Measurements from ENCODE around the gene CLASRP.
"Not testable (repeated sequence)": the region's sequence is repeated elsewhere in the genome, so short reads cannot be mapped to it uniquely, and the experiment has no call there.

The CLASRP gene, protein sequence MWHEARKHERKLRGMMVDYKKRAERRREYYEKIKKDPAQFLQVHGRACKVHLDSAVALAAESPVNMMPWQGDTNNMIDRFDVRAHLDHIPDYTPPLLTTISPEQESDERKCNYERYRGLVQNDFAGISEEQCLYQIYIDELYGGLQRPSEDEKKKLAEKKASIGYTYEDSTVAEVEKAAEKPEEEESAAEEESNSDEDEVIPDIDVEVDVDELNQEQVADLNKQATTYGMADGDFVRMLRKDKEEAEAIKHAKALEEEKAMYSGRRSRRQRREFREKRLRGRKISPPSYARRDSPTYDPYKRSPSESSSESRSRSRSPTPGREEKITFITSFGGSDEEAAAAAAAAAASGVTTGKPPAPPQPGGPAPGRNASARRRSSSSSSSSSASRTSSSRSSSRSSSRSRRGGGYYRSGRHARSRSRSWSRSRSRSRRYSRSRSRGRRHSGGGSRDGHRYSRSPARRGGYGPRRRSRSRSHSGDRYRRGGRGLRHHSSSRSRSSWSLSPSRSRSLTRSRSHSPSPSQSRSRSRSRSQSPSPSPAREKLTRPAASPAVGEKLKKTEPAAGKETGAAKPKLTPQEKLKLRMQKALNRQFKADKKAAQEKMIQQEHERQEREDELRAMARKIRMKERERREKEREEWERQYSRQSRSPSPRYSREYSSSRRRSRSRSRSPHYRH

DNA sequence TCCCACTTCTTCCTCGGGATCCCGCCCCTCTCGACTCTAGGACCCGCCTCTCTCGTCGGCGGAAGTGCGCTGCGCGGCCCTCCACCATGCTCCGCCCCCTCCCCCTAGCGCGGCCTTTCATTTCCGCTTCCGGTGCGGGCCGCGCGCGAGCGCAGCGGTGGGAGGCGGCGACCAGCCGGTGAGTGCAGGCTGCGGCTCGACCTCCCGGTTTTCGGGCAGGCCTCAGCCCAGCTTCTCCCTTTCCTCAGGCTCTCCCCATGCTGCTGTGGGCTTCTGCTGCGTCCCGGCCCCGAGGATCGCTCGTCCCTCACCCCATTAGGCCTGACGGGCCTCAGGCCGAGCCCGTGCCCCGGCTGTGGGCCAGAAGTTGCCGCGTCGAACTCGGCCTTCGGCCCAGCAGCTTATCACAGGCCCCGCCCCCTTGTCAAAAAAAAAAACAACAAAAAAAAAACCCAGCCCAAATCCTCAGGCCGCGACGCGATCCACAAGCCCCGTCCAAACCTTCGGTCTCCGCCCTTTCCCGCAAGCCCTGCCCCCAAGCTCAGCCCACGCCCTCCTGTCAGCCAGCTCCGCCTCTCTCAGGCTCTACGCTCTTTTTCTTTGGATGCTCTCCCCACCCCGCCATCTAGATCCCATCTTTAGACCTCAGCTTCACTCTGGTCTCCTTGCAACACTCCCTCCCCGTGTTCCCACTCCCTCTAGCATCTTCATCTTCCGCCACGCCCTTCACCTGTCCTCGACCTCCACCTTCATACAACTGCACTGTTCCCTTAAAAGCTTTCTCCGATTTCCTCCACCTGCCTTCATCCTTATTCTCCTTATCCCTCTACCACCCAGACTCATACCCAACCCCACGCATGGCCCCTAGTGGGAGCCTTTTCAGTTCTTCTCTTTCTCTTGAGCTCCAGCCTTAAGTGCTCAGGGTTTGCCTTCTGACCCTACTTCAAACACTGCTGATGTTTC lies at the start of gene CLASRP:
Gene CLASRP, plus strand, starts transcription at position 115 of the 963 bp plus-strand sequence. CDS start 1,168 bp downstream, outside the sequence.
- FAIRE-seq (peak; percentile 67), DNase-seq (ENCODE audit: insufficient read length, low spot score) (peak; percentile 95)

DNA sequence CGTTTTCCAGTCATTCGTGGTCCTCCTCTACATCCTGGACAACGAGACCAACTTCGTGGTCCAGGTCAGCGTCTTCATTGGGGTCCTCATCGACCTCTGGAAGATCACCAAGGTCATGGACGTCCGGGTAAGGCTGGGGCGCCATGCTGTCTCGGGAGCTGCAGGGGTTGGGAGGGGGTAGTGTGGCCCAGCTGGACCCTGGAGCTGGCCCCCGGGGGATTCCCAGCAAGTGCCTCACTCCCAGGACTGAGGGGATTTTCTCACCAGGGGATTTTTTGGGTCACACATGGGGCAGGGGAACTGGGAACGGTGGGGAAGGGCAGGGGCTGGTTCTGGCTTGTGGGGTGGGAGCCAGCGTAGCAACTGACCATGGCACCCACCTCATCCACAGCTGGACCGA lies 48.4 kb upstream of the CLASRP start:
- DNase-seq (ENCODE audit: insufficient read length, low spot score) (no peak), FAIRE-seq (no peak)

DNA sequence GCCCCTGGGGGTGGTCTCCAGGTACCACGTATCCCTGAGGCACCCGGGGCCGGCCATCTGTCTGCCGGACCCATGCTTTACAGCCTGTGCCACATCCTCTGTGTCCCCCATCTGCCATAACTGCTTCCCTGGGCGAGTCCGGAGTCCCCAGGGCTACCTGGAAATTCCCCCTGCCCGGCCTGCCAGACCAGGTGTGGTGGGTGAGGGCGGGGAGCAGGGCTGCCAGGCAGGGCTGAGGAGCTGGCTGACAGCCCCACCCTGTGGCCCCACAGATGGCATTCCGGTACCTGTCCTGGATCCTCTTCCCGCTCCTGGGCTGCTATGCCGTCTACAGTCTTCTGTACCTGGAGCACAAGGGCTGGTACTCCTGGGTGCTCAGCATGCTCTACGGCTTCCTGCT lies 47.9 kb upstream of the CLASRP start:
- no peak for DNase-seq (ENCODE audit: insufficient read length, low spot score)
- FAIRE-seq = no peak

DNA sequence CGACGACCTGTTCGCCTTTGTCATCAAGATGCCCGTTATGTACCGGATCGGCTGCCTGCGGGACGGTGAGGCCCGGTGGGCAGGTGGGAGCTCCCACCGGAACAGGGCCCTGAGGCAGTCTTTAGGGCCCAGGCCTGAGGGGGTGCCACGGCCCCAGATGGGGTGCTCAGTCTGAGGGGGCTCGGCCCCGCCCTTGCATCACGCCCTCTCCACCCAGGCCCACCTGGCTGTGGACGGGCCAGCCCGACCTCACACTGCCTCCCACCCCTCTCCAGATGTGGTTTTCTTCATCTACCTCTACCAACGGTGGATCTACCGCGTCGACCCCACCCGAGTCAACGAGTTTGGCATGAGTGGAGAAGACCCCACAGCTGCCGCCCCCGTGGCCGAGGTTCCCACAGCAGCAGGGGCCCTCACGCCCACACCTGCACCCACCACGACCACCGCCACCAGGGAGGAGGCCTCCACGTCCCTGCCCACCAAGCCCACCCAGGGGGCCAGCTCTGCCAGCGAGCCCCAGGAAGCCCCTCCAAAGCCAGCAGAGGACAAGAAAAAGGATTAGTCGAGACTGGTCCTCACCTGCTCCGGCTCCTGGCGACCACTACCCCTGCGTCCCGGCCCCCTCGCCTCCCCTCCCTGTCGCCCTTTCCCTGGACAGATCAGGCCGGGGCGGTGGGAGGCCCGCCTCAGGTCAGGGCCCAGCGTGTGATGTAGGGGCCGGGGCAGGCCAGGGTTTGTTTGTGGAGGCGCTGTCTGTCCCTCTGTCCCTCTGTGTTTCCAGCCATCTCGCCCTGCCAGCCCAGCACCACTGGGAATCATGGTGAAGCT lies 46.3 kb upstream of the CLASRP start:
- FAIRE-seq (no peak), DNase-seq (ENCODE audit: insufficient read length, low spot score) (no peak)

DNA sequence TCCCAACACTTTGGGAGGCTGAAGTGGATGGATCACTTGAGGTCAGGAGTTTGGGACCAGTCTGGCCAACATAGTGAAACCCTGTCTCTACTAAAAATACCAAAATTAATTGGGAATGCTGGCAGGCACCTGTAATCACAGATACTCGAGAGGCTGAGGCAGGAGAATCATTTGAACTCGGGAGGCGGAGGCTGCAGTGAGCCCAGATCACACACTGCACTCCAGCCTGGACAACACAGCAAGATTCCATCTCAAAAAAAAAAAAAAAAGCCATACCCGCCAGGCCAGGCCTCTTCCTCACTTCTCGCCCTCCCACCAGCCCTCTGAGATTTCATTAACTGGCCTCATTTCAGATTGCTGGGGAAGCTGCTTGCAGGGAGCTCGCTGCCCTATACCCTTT lies 45.3 kb upstream of the CLASRP start:
- no peak for FAIRE-seq
- DNase-seq (ENCODE audit: insufficient read length, low spot score) = no peak

DNA sequence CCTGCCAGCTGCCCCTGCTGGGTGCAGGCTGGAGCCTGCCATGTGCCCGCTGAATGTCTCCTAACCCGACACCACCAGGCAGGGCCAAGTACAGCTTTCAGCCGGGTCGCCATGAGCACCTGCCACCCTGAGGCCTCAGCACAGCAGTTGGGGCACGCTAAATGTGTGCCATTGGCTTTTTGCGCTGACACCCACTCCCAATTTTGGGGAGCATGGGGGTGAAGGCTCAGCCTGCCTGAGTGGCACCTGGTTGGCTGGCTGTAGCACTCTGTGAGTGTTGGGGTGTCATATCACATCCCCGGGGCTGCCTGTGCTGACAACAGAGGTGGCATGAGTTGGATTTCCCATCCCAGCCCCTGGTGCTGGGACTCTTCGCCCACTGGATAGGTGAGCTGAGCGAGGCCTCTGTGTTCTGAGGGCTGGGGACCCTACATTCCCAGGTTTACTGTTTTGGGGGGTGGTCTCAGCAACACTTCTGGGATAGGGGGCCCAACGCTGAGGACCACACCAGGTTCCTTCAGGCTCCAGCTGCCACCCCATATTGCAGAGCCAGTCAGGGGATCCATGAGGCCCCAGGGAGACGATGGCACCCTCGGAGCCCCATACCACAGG lies 44.8 kb upstream of the CLASRP start:
- FAIRE-seq (no peak), DNase-seq (ENCODE audit: insufficient read length, low spot score) (no peak)

DNA sequence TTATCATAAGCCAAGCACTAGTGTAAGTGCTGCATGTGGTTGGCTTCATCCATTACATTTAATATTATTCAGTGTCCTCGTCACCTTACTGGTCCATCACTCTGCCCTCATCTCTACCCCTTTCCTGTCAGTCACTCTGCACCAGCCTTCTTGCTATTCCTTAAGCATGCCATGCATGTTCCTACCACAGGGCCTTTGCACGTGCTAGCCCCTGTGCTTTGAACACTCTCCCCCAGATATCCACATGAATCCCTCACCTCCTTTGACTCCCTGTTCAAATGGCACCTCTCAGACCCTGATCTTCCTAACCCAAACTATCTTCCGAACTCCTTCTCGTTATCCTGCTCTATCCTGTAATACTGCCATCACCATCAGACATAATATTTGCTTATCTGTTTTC lies 40.8 kb upstream of the CLASRP start:
- DNase-seq (ENCODE audit: insufficient read length, low spot score) (no peak), FAIRE-seq (no peak)

DNA sequence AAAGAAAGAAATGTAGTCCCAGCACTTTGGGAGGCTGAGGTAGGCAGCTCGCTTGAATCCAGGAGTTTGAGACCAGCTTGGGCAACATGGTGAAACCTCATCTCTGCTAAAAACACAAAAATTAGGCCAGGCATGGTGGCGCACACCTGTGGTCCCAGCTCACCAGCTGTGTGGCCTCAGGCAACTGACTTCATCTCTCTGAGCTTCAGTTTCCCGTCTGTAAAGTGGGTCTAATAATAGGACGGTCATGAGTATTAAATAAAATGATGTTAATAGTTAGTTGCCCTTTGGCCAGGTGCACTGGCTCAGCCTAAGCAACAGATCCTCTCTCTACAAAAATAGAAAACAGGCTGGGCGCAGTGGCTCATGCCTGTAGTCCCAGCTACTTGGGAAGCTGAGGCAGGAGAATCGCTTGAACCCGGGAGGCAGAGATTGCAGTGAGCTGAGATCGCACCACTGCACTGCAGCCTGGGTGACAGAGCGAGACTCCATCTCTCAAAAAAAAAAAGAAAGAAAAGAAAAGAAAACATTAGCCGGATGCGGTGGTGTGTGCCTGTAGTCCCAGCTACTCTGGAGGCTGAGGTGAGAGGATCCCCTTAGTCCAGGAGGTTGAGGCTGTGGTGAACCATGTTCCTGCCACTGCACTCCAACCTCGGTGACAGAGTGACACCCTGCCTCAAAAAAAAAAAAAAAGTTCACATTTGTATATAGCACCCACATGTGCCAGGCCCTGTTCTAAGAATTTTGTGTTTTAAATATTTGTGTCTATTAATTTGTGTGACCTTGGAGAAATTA lies 39.5 kb upstream of the CLASRP start:
- not testable (repeated sequence) for FAIRE-seq; DNase-seq (ENCODE audit: insufficient read length, low spot score)

DNA sequence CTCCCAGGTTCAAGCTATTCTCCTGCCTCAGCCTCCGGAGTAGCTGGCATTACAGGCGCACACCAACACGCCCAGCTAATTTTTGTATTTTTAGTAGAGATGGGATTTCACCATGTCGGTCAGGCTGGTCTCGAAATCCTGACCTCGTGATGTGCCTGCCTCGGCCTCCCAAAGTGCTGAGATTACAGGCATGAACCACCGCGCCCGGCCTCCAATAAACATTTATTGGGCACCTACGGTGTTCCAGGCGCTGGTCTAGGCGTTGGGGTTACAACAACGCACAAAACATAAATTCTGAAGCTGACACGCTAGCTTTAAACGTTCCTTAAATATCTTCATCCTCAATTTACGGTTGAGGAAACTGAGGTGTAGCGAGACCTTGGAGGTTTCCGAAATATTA lies 38.2 kb upstream of the CLASRP start:
- not testable (repeated sequence) for DNase-seq (ENCODE audit: insufficient read length, low spot score); FAIRE-seq

DNA sequence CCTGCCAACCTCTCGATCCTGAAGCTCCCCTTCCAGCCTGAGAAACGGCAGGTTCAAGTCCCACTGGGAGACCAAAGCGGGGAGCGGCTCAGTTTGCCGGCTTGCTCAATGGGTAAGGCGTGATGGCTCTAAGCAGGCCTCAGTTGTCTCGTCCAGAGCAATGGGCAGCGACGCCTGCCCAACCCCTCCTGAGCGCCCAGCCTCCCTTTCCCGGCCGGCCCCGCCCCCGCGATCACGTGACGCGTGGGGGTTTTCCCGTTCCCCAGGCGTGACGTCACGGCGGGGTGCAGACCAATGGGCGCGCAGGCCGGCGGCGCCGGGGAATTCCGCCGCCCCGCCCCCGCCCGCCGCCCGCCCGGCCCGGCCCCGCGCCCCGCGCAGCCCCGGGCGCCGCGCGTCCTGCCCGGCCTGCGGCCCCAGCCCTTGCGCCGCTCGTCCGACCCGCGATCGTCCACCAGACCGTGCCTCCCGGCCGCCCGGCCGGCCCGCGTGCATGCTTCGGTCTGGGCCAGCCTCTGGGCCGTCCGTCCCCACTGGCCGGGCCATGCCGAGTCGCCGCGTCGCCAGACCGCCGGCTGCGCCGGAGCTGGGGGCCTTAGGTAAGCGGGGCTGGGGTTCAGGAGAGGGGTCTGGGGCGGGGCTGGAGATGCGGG lies 37.6 kb upstream of the CLASRP start, which contains the start of gene RELB:
Gene RELB, plus strand, starts transcription at position 378 of the 653 bp plus-strand sequence. Its CDS starts 116 bp downstream, at position 494.
- FAIRE-seq = peak; percentile 94
- DNase-seq (ENCODE audit: insufficient read length, low spot score) = peak; percentile 97

DNA sequence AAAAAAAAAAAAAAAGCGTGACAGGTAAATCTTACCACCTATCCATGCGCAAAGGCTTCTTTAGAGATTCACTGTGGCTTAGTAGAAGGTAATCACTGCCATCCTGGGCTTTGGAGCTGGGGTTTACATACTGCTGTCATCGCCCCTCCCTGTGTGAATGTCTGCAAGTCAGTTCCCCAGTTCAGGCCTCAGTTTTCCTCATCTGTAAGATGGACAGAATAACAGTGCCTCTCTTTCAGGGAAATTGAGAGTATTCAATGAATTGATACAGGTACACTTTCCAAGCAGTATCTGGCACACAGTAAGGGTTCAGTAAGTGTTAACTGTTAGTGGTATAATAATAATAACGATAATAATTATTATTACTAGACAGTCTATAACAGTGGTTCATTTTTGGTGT lies 35.4 kb upstream of the CLASRP start:
- DNase-seq (ENCODE audit: insufficient read length, low spot score) (no peak), FAIRE-seq (no peak)

DNA sequence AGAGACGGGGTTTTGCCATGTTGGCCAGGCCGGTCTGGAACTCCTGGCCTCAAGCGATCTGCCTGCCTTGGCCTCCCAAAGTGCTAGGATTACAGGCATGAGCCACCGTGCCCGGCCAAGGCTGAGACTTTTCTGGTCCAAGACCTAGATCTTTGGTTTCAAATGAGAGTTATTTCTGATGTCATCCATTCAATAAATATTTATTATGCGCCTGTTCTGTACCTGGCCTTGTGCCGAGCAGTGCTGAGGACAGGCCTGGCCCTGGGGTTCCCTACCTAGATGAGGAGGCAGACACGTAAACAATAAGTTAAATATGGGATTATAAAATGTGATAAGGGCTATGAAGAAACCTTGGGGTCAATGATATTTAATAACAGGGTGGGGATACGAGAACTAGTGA lies 33.1 kb upstream of the CLASRP start:
- DNase-seq (ENCODE audit: insufficient read length, low spot score) (no peak), FAIRE-seq (no peak)

DNA sequence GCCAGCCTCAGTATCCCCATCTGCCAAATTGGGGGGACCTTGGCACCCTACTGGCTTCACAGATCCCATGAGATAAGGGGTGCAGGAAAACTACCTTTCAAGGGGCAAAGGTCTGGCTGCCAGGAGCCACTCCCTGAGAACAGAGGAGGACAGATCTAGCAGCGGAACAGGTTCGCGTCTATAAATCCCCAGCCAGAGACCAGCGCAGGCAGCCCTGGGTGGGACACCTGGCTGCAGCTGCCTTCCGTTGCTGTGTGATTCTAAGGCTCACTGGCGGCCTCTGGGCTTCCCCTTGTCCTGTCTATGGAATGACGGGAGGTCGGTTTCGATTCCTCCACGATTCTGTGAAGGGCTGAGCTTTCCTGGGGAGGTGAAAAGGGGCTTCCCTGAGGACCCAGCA lies 30.3 kb upstream of the CLASRP start:
- no peak for DNase-seq (ENCODE audit: insufficient read length, low spot score)
- FAIRE-seq = no peak

DNA sequence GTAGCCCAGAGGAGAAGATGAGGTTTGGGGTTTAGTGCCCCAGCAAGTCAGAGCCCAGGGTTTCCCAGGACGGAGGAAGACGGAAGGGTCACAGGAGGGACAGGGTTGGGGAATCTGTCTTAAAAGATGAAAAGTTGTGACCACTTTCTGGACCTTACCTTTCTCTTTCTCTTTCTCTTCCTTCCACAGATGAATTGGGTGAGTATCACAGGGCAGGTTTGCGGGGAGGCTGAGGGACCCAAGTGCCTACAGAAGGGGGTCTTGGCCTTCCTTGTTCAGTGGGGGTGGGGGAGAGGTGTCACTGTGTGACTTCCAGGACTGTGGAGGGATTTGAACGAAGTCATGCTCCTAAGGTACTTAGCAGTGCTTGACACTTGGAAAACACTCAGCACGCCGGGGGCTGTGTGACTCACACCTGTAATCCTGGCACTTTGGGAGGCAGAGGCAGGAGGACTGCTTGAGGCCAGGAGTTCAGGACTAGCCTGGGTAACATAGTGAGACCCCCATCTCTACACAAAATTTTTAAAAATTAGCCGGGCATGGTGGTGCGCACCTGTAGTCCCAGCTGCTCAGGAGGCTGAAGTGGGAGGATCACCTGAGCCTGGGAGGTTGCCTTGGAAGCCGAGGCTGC lies 29.1 kb upstream of the CLASRP start:
- FAIRE-seq (no peak), DNase-seq (ENCODE audit: insufficient read length, low spot score) (no peak)

DNA sequence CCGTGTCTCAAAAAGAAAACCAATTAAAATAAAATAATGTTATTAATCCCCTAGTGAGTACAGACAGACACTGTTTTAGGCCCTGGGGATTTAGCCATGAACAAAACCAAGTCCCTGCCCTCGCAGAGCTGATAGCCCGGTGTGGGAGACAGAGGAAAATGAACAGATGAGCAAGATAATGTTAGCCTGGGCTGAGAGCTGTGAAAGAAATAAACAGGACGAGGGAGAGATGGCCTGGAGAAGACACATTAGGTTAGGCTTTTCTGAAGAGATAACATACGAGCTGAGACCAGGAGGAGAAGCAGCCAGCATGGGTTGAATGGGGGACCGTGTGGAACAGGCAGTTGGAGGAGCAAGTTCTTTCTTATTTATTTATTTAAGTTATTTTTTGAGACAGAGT lies 28.5 kb upstream of the CLASRP start:
- FAIRE-seq (no peak), DNase-seq (ENCODE audit: insufficient read length, low spot score) (no peak)

DNA sequence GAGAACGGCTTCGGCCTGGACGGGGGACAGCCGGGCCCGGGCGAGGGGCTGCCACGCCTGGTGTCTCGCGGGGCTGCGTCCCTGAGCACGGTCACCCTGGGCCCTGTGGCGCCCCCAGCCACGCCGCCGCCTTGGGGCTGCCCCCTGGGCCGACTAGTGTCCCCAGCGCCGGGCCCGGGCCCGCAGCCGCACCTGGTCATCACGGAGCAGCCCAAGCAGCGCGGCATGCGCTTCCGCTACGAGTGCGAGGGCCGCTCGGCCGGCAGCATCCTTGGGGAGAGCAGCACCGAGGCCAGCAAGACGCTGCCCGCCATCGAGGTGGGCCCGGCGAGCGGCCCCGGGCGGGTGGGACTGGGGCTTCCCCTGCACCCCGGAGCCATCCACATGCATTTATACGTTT lies 26.9 kb upstream of the CLASRP start:
- FAIRE-seq (no peak), DNase-seq (ENCODE audit: insufficient read length, low spot score) (no peak)

DNA sequence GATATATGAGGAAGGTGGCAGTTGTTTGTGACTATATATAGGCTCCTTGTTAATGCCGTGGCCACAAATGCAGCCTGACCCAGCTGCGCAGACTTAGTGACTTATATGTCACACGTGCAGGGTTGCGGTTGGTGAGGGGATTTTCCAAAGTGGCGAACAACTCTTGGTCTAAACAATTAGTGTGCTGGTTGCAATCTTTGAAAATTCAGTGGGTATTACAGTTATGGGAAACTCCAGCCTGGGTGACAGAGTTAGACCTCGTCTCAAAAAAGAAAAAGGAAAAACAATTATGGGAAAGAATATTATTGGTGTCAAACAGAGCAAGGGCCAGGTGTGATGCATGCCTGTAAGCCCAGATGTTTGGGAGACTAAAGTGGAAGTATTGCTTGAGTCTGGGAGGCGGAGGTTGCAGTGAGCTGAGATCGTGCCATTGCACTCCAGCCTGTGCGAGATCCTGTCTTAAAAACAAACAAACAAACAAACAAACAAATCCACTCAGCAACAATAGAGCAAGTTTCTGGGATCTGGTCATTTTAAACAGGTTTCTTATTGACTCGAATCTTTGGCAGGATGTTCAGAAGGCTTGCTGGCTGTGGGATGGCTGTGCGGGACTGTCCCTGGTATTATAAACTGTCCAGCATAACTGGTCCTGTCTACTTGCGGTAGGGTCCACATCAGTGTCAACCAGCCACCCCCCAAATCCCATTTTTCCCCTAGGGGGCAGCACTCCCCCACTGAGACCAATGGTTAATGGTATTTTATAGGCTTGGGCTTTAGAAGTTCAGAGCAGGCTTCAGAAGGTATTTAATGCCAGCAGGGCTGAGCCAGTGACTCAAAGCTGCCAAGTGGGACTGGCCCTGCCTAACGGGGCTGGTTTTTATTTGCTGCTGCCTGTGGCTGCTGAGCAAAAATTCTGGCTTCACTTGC lies 22.2 kb upstream of the CLASRP start:
- peak; percentile 76 for DNase-seq (ENCODE audit: insufficient read length, low spot score)
- peak; percentile 68 for FAIRE-seq
